Liver (tissue), 9 donors: ENCODE measurements around the gene RAB6A. TPM values are rescaled to one million over a fixed set of nuclear protein-coding genes. Genes with fewer than 3 reads are reported as not detected.

ENCODE experiments used
- DNase-seq: peaks from one replicate; pipeline ENCODE4 v3.0.0-alpha.2; 2017; ENCODE audit warnings: low spot score
- H3K27ac ChIP-seq, 2 donors: one replicate each; pipeline ENCODE4 v1.7.0; 2013; ENCODE audit warnings: inconsistent platforms in 2 of 2, low read length in 2 of 2, control low read depth in 1 of 2, low read depth in 1 of 2, mild to moderate bottlenecking in 1 of 2
- H3K27me3 ChIP-seq, 4 donors: one replicate each; pipeline versions ENCODE4 v1.6.1 to v1.7.0; 2013; ENCODE audit warnings: low read length in 3 of 4, inconsistent platforms in 1 of 4, mild to moderate bottlenecking in 1 of 4, moderate library complexity in 1 of 4; ENCODE audit not compliant: control insufficient read depth in 4 of 4, insufficient read depth in 4 of 4
- H3K36me3 ChIP-seq, 4 donors: one replicate each; pipeline versions ENCODE4 v1.6.1 to v1.7.0; 2013; ENCODE audit warnings: low read length in 3 of 4, mild to moderate bottlenecking in 3 of 4, low read depth in 1 of 4, moderate library complexity in 1 of 4; ENCODE audit not compliant: control insufficient read depth in 4 of 4, insufficient read depth in 3 of 4
- H3K4me1 ChIP-seq, 4 donors: one replicate each; pipeline versions ENCODE4 v1.6.1 to v1.7.0; 2013; ENCODE audit warnings: low read length in 3 of 4, mild to moderate bottlenecking in 3 of 4, moderate library complexity in 1 of 4; ENCODE audit not compliant: control insufficient read depth in 4 of 4, insufficient read depth in 4 of 4
- H3K4me3 ChIP-seq, 3 donors: one replicate each; pipeline versions ENCODE4 v1.6.1 to v1.7.0; 2013; ENCODE audit warnings: low read length in 3 of 3, control low read depth in 1 of 3, low read depth in 1 of 3, mild to moderate bottlenecking in 1 of 3
- H3K9ac ChIP-seq, 2 donors: one replicate each; pipeline ENCODE4 v1.7.0; 2013; ENCODE audit warnings: low read length in 2 of 2, mild to moderate bottlenecking in 2 of 2, moderate library complexity in 2 of 2, control low read depth in 1 of 2, low read depth in 1 of 2
- H3K9me3 ChIP-seq, 4 donors: one replicate each; pipeline versions ENCODE4 v1.6.1 to v1.7.0; 2013; ENCODE audit warnings: low read length in 3 of 4; ENCODE audit not compliant: control insufficient read depth in 4 of 4
- EGR1 ChIP-seq, 2 donors: IDR thresholded peaks; 2 replicates each; pipeline ENCODE4 v1.6.1; 2016 to 2018; ENCODE audit warnings: antibody characterized with exemption in 2 of 2, low read depth in 2 of 2
- FOXA1 ChIP-seq: IDR thresholded peaks from 2 replicates; pipeline ENCODE4 v1.6.1; 2016; ENCODE audit warnings: antibody characterized with exemption
- FOXA2 ChIP-seq: IDR thresholded peaks from 2 replicates; pipeline ENCODE4 v1.6.1; 2016; ENCODE audit warnings: antibody characterized with exemption
- GABPA ChIP-seq, 2 donors: IDR thresholded peaks in 1 of 2; conservative IDR thresholded peaks in 1 of 2; 2 replicates each; pipeline ENCODE4 v1.6.1; 2016; ENCODE audit warnings: antibody characterized with exemption in 2 of 2, mild to moderate bottlenecking in 1 of 2, moderate library complexity in 1 of 2
- HNF4A ChIP-seq, 2 donors: conservative IDR thresholded peaks; 2 replicates each; pipeline ENCODE4 v1.6.1; 2016; ENCODE audit warnings: antibody characterized with exemption in 2 of 2, mild to moderate bottlenecking in 2 of 2
- HNF4G ChIP-seq: IDR thresholded peaks from 2 replicates; pipeline ENCODE4 v1.6.1; 2016; ENCODE audit warnings: antibody characterized with exemption
- JUND ChIP-seq, 2 donors: IDR thresholded peaks; 2 replicates each; pipeline ENCODE4 v1.6.1; 2016; ENCODE audit warnings: antibody characterized with exemption in 2 of 2
- NR2F2 ChIP-seq: IDR thresholded peaks from 2 replicates; pipeline ENCODE4 v1.6.1; 2016; ENCODE audit warnings: antibody characterized with exemption
- RAD21 ChIP-seq, 2 donors: IDR thresholded peaks; 2 replicates each; pipeline ENCODE4 v1.6.1; 2016; ENCODE audit warnings: antibody characterized with exemption in 2 of 2, mild to moderate bottlenecking in 2 of 2
- RXRA ChIP-seq, 2 donors: IDR thresholded peaks; 2 replicates each; pipeline ENCODE4 v1.6.1; 2017 to 2018; ENCODE audit warnings: antibody characterized with exemption in 2 of 2, mild to moderate bottlenecking in 1 of 2
- SP1 ChIP-seq: IDR thresholded peaks from 2 replicates; pipeline ENCODE4 v1.6.1; 2018; ENCODE audit warnings: antibody characterized with exemption, mild to moderate bottlenecking
- TAF1 ChIP-seq: conservative IDR thresholded peaks from 2 replicates; pipeline ENCODE4 v1.6.1; 2016; ENCODE audit warnings: antibody characterized with exemption, mild to moderate bottlenecking
- YY1 ChIP-seq: IDR thresholded peaks from 2 replicates; pipeline ENCODE4 v1.6.1; 2016; ENCODE audit warnings: antibody characterized with exemption, mild to moderate bottlenecking
- WGBS: extraction: QIAGEN DNeasy Blood & Tissue Kit; methylation state at CpG from one replicate; pipeline ENCODE4 v1.1.7; 2013; 5-methylcytosine and 5-hydroxymethylcytosine counted together
- polyA plus RNA-seq, 2 donors: library from polyadenylated mRNA; stranded (reverse) in 1 of 2; unstranded in 1 of 2; fragments of 200-250 nt in 1 of 2; fragments of >200 nt in 1 of 2; fragmentation: Nextera tagmentation in 1 of 2; extraction: Ambion mirVana in 1 of 2; gene quantifications; one replicate each; pipeline versions ENCODE4 v1.2.1 to v1.2.3, GENCODE V29; 2013 to 2015
- total RNA-seq, 2 donors: library from RNA; depleted of rRNA; stranded (reverse); fragments of >200 nt; gene quantifications; one replicate each; pipeline ENCODE4 v1.2.3, GENCODE V29; 2014
- TF ChIP-seq, protein P1 (sequence below): IDR thresholded peaks from 2 replicates; pipeline ENCODE4 v1.6.1; 2016; ENCODE audit warnings: antibody characterized with exemption
- TF ChIP-seq, protein P2 (sequence below): IDR thresholded peaks from 2 replicates; pipeline ENCODE4 v1.6.1; 2016; ENCODE audit warnings: antibody characterized with exemption, mild to moderate bottlenecking
- TF ChIP-seq, protein P3 (sequence below): IDR thresholded peaks from 2 replicates; pipeline ENCODE4 v1.6.1; 2016; ENCODE audit warnings: antibody characterized with exemption
- TF ChIP-seq, protein P4 (sequence below): fragments of 150-350 bp; IDR thresholded peaks from 2 replicates; pipeline ENCODE4 v1.5.1; 2017; ENCODE audit warnings: improper control_type of control experiment, low read depth, low read length; ENCODE audit not compliant: missing input control
- donor health status: healthy.
- donor health status: healthy.
- donor health status: healthy.
- donor health status: healthy.
- donor health status: healthy.

The RAB6A gene
- total and polyA plus RNA-seq, 4 donors = 36.0 to 165 (median 51.5) TPM

- DNase-seq = no peak
- TF ChIP-seq, protein P1, sequence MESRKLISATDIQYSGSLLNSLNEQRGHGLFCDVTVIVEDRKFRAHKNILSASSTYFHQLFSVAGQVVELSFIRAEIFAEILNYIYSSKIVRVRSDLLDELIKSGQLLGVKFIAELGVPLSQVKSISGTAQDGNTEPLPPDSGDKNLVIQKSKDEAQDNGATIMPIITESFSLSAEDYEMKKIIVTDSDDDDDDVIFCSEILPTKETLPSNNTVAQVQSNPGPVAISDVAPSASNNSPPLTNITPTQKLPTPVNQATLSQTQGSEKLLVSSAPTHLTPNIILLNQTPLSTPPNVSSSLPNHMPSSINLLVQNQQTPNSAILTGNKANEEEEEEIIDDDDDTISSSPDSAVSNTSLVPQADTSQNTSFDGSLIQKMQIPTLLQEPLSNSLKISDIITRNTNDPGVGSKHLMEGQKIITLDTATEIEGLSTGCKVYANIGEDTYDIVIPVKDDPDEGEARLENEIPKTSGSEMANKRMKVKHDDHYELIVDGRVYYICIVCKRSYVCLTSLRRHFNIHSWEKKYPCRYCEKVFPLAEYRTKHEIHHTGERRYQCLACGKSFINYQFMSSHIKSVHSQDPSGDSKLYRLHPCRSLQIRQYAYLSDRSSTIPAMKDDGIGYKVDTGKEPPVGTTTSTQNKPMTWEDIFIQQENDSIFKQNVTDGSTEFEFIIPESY = no peak
- TF ChIP-seq, protein P2, sequence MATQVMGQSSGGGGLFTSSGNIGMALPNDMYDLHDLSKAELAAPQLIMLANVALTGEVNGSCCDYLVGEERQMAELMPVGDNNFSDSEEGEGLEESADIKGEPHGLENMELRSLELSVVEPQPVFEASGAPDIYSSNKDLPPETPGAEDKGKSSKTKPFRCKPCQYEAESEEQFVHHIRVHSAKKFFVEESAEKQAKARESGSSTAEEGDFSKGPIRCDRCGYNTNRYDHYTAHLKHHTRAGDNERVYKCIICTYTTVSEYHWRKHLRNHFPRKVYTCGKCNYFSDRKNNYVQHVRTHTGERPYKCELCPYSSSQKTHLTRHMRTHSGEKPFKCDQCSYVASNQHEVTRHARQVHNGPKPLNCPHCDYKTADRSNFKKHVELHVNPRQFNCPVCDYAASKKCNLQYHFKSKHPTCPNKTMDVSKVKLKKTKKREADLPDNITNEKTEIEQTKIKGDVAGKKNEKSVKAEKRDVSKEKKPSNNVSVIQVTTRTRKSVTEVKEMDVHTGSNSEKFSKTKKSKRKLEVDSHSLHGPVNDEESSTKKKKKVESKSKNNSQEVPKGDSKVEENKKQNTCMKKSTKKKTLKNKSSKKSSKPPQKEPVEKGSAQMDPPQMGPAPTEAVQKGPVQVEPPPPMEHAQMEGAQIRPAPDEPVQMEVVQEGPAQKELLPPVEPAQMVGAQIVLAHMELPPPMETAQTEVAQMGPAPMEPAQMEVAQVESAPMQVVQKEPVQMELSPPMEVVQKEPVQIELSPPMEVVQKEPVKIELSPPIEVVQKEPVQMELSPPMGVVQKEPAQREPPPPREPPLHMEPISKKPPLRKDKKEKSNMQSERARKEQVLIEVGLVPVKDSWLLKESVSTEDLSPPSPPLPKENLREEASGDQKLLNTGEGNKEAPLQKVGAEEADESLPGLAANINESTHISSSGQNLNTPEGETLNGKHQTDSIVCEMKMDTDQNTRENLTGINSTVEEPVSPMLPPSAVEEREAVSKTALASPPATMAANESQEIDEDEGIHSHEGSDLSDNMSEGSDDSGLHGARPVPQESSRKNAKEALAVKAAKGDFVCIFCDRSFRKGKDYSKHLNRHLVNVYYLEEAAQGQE = no peak
- no peak for TF ChIP-seq HNF4G
- TF ChIP-seq, protein P3, sequence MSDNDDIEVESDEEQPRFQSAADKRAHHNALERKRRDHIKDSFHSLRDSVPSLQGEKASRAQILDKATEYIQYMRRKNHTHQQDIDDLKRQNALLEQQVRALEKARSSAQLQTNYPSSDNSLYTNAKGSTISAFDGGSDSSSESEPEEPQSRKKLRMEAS = no peak
- TF ChIP-seq EGR1 (IDR thresholded peaks at IDR 0.05; ENCODE audit: low read depth in 2 of 2) = no peak
- TF ChIP-seq FOXA2 = no peak
- TF ChIP-seq GABPA (IDR thresholded peaks at IDR 0.05 in 1 of 2, conservative IDR thresholded peaks at IDR 0.05 in 1 of 2) = no peak
- no peak for TF ChIP-seq RXRA (IDR thresholded peaks at IDR 0.05)
- no peak for TF ChIP-seq HNF4A (conservative IDR thresholded peaks at IDR 0.05)
- no peak for TF ChIP-seq NR2F2
- no peak for TF ChIP-seq SP1
- TF ChIP-seq FOXA1 = no peak
- TF ChIP-seq YY1 = no peak
- H3K27me3 ChIP-seq = no peaks in the 10 kb centered on the region
- H3K9ac ChIP-seq = no peak overlapping the region
- no peaks in the 10 kb centered on the region for H3K36me3 ChIP-seq
- no peaks in the 10 kb centered on the region for H3K9me3 ChIP-seq
- no peak overlapping the region for H3K27ac ChIP-seq
- H3K4me3 ChIP-seq = no peak overlapping the region
- 80% methylated on average over 9 of the region's 9 CpGs for WGBS
- no peaks in the 10 kb centered on the region for H3K4me1 ChIP-seq
Measured at GRCh38 chr11:73649206-73649605, 111.7 kb downstream of the RAB6A start.

DNA sequence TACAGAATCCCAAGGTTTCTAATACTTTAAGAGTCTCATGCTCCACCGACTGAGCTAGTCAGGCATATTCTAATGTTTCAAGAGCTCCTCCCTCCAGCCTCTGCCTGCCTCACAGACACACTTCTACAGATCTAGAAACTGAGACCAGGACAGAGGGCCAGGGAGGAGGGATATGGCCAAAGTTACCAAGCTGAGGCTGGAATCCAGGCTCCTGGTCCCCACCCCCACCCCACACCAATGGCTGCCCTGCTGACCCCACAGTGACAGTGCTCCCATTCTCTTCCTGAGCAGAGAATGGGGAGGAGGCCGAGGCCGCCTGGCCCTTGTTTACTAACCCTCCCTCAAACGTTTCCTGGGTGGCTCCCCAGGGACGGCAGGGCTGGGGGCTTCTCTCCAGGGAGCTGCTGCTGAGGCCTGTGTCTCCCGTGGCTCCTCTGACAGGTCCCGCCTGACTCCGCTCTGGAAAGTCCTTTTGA lies 112.3 kb downstream of the RAB6A start:
- no peak overlapping the region for H3K4me3 ChIP-seq
- no peak overlapping the region for H3K27ac ChIP-seq
- no peaks in the 10 kb centered on the region for H3K27me3 ChIP-seq
- no peak overlapping the region for H3K9ac ChIP-seq
- no peak for DNase-seq
- WGBS = 70% methylated on average over 8 of the region's 8 CpGs
- no peaks in the 10 kb centered on the region for H3K9me3 ChIP-seq
- H3K4me1 ChIP-seq = no peaks in the 10 kb centered on the region
- no peak for TF ChIP-seq SP1
- no peak for TF ChIP-seq HNF4G
- TF ChIP-seq RXRA (IDR thresholded peaks at IDR 0.05) = no peak
- TF ChIP-seq HNF4A (conservative IDR thresholded peaks at IDR 0.05) = no peak
- TF ChIP-seq, protein P1 = no peak
- TF ChIP-seq RAD21 (IDR thresholded peaks at IDR 0.05) = no peak
- TF ChIP-seq, protein P4, sequence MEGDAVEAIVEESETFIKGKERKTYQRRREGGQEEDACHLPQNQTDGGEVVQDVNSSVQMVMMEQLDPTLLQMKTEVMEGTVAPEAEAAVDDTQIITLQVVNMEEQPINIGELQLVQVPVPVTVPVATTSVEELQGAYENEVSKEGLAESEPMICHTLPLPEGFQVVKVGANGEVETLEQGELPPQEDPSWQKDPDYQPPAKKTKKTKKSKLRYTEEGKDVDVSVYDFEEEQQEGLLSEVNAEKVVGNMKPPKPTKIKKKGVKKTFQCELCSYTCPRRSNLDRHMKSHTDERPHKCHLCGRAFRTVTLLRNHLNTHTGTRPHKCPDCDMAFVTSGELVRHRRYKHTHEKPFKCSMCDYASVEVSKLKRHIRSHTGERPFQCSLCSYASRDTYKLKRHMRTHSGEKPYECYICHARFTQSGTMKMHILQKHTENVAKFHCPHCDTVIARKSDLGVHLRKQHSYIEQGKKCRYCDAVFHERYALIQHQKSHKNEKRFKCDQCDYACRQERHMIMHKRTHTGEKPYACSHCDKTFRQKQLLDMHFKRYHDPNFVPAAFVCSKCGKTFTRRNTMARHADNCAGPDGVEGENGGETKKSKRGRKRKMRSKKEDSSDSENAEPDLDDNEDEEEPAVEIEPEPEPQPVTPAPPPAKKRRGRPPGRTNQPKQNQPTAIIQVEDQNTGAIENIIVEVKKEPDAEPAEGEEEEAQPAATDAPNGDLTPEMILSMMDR = no peak
- TF ChIP-seq EGR1 (IDR thresholded peaks at IDR 0.05; ENCODE audit: low read depth in 2 of 2) = no peak
- no peak for TF ChIP-seq FOXA1
- TF ChIP-seq, protein P3 = no peak
- TF ChIP-seq TAF1 = no peak
- TF ChIP-seq JUND (IDR thresholded peaks at IDR 0.05) = no peak
- TF ChIP-seq, protein P2 = no peak
- no peaks in the 10 kb centered on the region for H3K36me3 ChIP-seq
